CD14-positive monocyte (primary cell): ENCODE data around the gene COBLL1. TPM values are rescaled to one million over a fixed set of nuclear protein-coding genes. Genes with fewer than 3 reads are reported as not detected.

Experiments
- DNase-seq, 3 donors: peaks; one replicate each; pipeline ENCODE4 v3.0.0-alpha.2; 2011 to 2022
- H2AFZ ChIP-seq: 2 replicates; pipeline ENCODE4 v1.6.0; 2012; ENCODE audit warnings: mild to moderate bottlenecking, low read depth, low read length, inconsistent platforms; ENCODE audit not compliant: insufficient read depth, poor library complexity, severe bottlenecking
- H3K27ac ChIP-seq, 2 donors: 1 replicate in 1 of 2; 2 replicates in 1 of 2; pipeline ENCODE4 v1.5.1; 2012 to 2013; ENCODE audit warnings: low read length in 2 of 2, control low read depth in 1 of 2, inconsistent platforms in 1 of 2, low read depth in 1 of 2, mild to moderate bottlenecking in 1 of 2
- H3K27me3 ChIP-seq, 2 donors: one replicate each; pipeline versions ENCODE4 v1.6.0 to v1.6.1; 2011 to 2013; ENCODE audit warnings: low read length in 2 of 2; ENCODE audit not compliant: control insufficient read depth in 2 of 2, insufficient read depth in 2 of 2
- H3K36me3 ChIP-seq, 2 donors: replicated peaks in 1 of 2; 1 replicate in 1 of 2; 2 replicates in 1 of 2; pipeline versions ENCODE4 v1.5.1 to v1.6.1; 2012 to 2013; ENCODE audit warnings: low read length in 2 of 2, control low read depth in 1 of 2, inconsistent platforms in 1 of 2, mild to moderate bottlenecking in 1 of 2; ENCODE audit not compliant: insufficient read depth in 2 of 2, control insufficient read depth in 1 of 2
- H3K4me1 ChIP-seq, 2 donors: 1 replicate in 1 of 2; 2 replicates in 1 of 2; pipeline versions ENCODE4 v1.5.1 to v1.6.1; 2012 to 2013; ENCODE audit warnings: low read length in 2 of 2, control low read depth in 1 of 2, inconsistent platforms in 1 of 2, mild to moderate bottlenecking in 1 of 2, moderate library complexity in 1 of 2; ENCODE audit not compliant: insufficient read depth in 2 of 2, control insufficient read depth in 1 of 2
- H3K4me2 ChIP-seq: replicated peaks from 2 replicates; pipeline ENCODE3; 2012; ENCODE audit warnings: low read length, moderate library complexity, mild to moderate bottlenecking; ENCODE audit not compliant: poor library complexity, severe bottlenecking; ENCODE audit errors: extremely low read depth
- H3K4me3 ChIP-seq, 3 experiments: fragments of 200-600 bp in 1 of 3; sonication (generic) in 1 of 3; replicated peaks in 1 of 3; 1 replicate in 2 of 3; 2 replicates in 1 of 3; pipeline ENCODE4 v1.5.1; 2011 to 2013; ENCODE audit warnings: low read length in 3 of 3, mild to moderate bottlenecking in 3 of 3, control low read depth in 2 of 3, low read depth in 2 of 3, inconsistent platforms in 1 of 3, moderate library complexity in 1 of 3
- H3K79me2 ChIP-seq: 2 replicates; pipeline ENCODE4 v1.6.0; 2012; ENCODE audit warnings: mild to moderate bottlenecking, control low read depth, inconsistent platforms, low read length, moderate library complexity; ENCODE audit not compliant: insufficient read depth
- H3K9ac ChIP-seq: 2 replicates; pipeline ENCODE4 v1.6.0; 2017; ENCODE audit warnings: low read length, mild to moderate bottlenecking; ENCODE audit not compliant: insufficient read depth, poor library complexity, severe bottlenecking
- H3K9me3 ChIP-seq, 2 donors: replicated peaks in 1 of 2; 1 replicate in 1 of 2; 2 replicates in 1 of 2; pipeline versions ENCODE4 v1.5.1 to v1.6.1; 2012 to 2013; ENCODE audit warnings: low read length in 2 of 2, control low read depth in 1 of 2; ENCODE audit not compliant: control insufficient read depth in 1 of 2, insufficient read depth in 1 of 2
- H4K20me1 ChIP-seq: 2 replicates; pipeline ENCODE4 v1.6.0; 2012; ENCODE audit warnings: mild to moderate bottlenecking, low read length, control low read depth, moderate library complexity; ENCODE audit not compliant: insufficient read depth
- H3K27ac Mint-ChIP-seq, 7 donors: one replicate each; pipeline ENCODE4 v1.8.0; 2020; ENCODE audit warnings: mild to moderate bottlenecking in 7 of 7, mixed read lengths in 7 of 7, moderate library complexity in 6 of 7, inconsistent platforms in 2 of 7
- H3K27me3 Mint-ChIP-seq, 3 donors: one replicate each; pipeline ENCODE4 v1.8.0; 2021 to 2022; ENCODE audit warnings: low read depth in 3 of 3, mild to moderate bottlenecking in 3 of 3, mixed read lengths in 3 of 3, moderate library complexity in 3 of 3, inconsistent platforms in 1 of 3
- H3K36me3 Mint-ChIP-seq, 2 donors: one replicate each; pipeline ENCODE4 v1.8.0; 2020; ENCODE audit warnings: mixed read lengths in 2 of 2, inconsistent platforms in 1 of 2, mild to moderate bottlenecking in 1 of 2
- H3K4me1 Mint-ChIP-seq: one replicate; pipeline ENCODE4 v1.8.0; 2020; ENCODE audit warnings: mild to moderate bottlenecking, mixed read lengths
- H3K4me3 Mint-ChIP-seq, 2 donors: one replicate each; pipeline ENCODE4 v1.8.0; 2020; ENCODE audit warnings: mild to moderate bottlenecking in 2 of 2, mixed read lengths in 2 of 2, moderate library complexity in 1 of 2
- H3K9me3 Mint-ChIP-seq, 7 donors: one replicate each; pipeline ENCODE4 v1.8.0; 2020 to 2022; ENCODE audit warnings: mixed read lengths in 7 of 7, mild to moderate bottlenecking in 6 of 7, moderate library complexity in 6 of 7, inconsistent platforms in 2 of 7
- WGBS: methylation state at CpG from one replicate; pipeline ENCODE4 v1.1.5; 2013; ENCODE audit warnings: missing lambda C conversion rate; ENCODE audit not compliant: insufficient coverage; 5-methylcytosine and 5-hydroxymethylcytosine counted together
- intact Hi-C, 2 donors: fragments of 100-400 bp; cut with micrococcal nuclease; formaldehyde crosslinking; loops; one replicate each; pipeline versions ENCODE4 v1.15.0 to v1.15.1; 2023
- polyA plus RNA-seq, 3 donors: library from polyadenylated mRNA; depleted of rRNA in 1 of 3; unstranded in 2 of 3; stranded (reverse) in 1 of 3; fragments of 300-500 nt in 2 of 3; fragments of >200 nt in 1 of 3; fragmentation: Illumina TruSeq in 2 of 3; gene quantifications; 1 replicate in 2 of 3; 2 replicates in 1 of 3; pipeline ENCODE4 v1.2.3, GENCODE V29; 2012 to 2021
- TF ChIP-seq, protein P1 (sequence below): fragments of 200-600 bp; IDR thresholded peaks from one replicate; pipeline ENCODE4 v1.8.0; 2022; ENCODE audit warnings: antibody characterized with exemption, mild to moderate bottlenecking

Gene COBLL1
- polyA plus RNA-seq, 3 donors = 0.18 to 0.54 (median 0.24) TPM

DNA sequence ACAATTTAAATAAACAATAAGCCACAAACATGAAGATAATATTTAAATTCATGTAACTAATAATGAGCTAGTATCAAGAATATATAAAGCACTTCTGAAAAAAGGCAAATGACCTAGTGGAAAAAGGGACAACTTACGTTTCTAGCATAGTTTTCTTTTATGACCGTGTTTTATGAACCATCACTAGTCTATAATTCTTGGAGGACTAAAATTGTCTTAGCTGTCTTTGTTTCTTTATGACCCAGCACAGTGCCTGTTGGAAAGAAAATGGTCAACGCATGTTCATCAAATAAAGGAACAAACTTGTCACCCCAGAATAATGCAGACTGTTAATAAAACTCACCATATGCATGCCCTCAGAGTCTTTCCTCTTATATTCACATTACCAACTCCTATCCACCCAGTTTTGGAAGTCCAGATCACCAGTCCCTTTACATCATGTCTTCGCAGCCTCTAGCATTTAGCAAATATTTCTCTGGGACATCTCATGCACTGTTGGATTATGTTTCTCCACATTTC lies 162.9 kb downstream of the COBLL1 start:
- H3K79me2 ChIP-seq = no peaks in the 10 kb centered on the region
- H3K9ac ChIP-seq = no peak overlapping the region
- H3K9me3 ChIP-seq = no peaks in the 10 kb centered on the region
- Mint-ChIP-seq H3K9me3 (peaks cover 0 to 8% (median 2%) of the 10 kb centered on the region in 7 donors), H3K4me3 (no peak overlapping the region), H3K27ac (no peak overlapping the region), H3K27me3 (no peaks in the 10 kb centered on the region), H3K36me3 (no peaks in the 10 kb centered on the region), H3K4me1 (no peaks in the 10 kb centered on the region)
- H4K20me1 ChIP-seq = no peaks in the 10 kb centered on the region
- H2AFZ ChIP-seq = no peak overlapping the region
- 100% methylated on average over 2 of the region's 4 CpGs for WGBS
- H3K4me1 ChIP-seq = no peaks in the 10 kb centered on the region
- H3K4me3 ChIP-seq = no peak overlapping the region
- H3K4me2 ChIP-seq = no peak overlapping the region
- DNase-seq = no peak
- no peaks in the 10 kb centered on the region for H3K27me3 ChIP-seq
- intact Hi-C loops = no loop called here
- no peak overlapping the region for H3K27ac ChIP-seq
- TF ChIP-seq, protein P1, sequence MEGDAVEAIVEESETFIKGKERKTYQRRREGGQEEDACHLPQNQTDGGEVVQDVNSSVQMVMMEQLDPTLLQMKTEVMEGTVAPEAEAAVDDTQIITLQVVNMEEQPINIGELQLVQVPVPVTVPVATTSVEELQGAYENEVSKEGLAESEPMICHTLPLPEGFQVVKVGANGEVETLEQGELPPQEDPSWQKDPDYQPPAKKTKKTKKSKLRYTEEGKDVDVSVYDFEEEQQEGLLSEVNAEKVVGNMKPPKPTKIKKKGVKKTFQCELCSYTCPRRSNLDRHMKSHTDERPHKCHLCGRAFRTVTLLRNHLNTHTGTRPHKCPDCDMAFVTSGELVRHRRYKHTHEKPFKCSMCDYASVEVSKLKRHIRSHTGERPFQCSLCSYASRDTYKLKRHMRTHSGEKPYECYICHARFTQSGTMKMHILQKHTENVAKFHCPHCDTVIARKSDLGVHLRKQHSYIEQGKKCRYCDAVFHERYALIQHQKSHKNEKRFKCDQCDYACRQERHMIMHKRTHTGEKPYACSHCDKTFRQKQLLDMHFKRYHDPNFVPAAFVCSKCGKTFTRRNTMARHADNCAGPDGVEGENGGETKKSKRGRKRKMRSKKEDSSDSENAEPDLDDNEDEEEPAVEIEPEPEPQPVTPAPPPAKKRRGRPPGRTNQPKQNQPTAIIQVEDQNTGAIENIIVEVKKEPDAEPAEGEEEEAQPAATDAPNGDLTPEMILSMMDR = no peak
- no peaks in the 10 kb centered on the region for H3K36me3 ChIP-seq

DNA sequence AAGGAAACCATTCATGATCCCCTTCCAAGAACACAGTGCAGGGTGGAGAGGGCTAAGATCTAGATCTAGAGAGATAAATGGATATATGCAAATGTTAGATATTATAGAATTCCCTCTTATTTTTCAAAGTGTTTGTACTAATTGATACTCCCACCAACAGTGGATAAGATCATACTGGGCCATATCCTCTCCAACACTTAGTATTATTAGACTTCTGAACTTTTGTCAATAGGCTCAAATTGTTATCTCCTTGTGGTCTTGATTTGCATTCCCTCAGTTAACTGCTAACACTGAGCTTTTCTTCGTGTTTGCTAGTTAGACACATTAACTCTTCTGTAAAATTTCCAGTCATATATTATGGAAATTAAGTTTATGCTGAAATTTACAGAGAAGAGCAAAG lies 163.9 kb downstream of the COBLL1 start:
- H3K9me3 Mint-ChIP-seq = peaks cover 0 to 8% (median 2%) of the 10 kb centered on the region in 7 donors
- Histone ChIP-seq H3K9ac (no peak overlapping the region), H3K27ac (no peak overlapping the region), H3K9me3 (no peaks in the 10 kb centered on the region), H3K4me1 (no peaks in the 10 kb centered on the region), H3K4me3 (no peak overlapping the region), H3K79me2 (no peaks in the 10 kb centered on the region), H4K20me1 (no peaks in the 10 kb centered on the region), H3K27me3 (no peaks in the 10 kb centered on the region), H2AFZ (no peak overlapping the region), H3K4me2 (no peak overlapping the region), H3K36me3 (no peaks in the 10 kb centered on the region)
- H3K4me1 Mint-ChIP-seq = no peaks in the 10 kb centered on the region
- DNase-seq = no peak
- no peaks in the 10 kb centered on the region for H3K27me3 Mint-ChIP-seq
- H3K27ac Mint-ChIP-seq = no peak overlapping the region
- intact Hi-C loops = no loop called here
- H3K4me3 Mint-ChIP-seq = no peak overlapping the region
- no peaks in the 10 kb centered on the region for H3K36me3 Mint-ChIP-seq
- no CpG with 5 or more reads among the region's 1 CpG for WGBS
- TF ChIP-seq, protein P1 = no peak
